ENCODE measurements around the gene IDH2. TPM values are rescaled to one million over a fixed set of nuclear protein-coding genes. Genes with fewer than 3 reads are reported as not detected.

IDH2 gene
- total and polyA plus RNA-seq, 2 experiments from 2014 or later, result 67.7 to 104 TPM

DNA sequence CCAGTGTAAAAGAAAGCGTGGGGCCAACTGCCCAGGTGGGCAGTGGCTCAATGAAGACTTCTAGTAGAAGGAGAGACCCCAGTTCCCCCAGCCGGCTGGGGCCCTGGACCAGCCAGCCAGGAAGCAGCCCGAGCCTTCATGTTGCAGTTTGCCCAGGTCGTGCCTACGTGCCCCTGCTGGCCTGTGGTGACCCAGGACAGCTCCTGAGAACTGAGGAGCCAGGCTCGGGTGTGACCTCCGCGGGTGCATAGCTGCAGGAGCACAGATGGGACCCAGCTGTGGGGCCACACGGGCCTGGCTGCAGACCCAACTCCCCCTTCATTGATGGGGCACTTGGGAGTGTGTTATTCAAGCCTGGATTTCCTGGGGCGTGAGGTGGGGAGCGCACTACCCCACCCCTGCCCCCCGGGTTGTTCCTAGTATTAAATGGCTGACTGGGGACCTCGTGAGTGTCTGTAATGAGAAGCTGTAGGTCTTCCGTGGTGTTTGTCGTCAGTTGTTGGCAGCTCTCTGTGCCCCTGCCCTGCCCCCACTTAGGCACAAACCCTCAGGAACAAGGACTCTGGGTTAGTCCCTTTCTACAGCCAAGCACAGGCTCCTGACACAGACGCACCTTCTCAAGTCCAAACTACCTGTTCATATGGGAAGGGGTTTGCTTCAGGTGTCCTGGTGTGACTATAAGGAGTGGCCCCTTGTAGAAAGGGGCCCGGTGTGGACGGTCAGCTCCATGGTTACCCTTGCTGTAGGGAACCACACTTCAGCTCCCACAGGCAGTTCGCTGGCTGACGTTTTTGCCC, 39.1 kb downstream of the IDH2 start:
- no peak overlapping the region for H3K9ac ChIP-seq
- no peaks in the 10 kb centered on the region for H3F3A ChIP-seq (ENCODE audit: insufficient read depth)
- H3K36me3 ChIP-seq (ENCODE audit: low read depth), result no peaks in the 10 kb centered on the region
- DNase-seq, result no peak
- H3K9me3 ChIP-seq (ENCODE audit: low read depth), result no peaks in the 10 kb centered on the region
- TF ChIP-seq EZH2phosphoT487 (IDR thresholded peaks at IDR 0.05; ENCODE audit: insufficient read depth, low read depth) (no peak), EZH2 (IDR thresholded peaks at IDR 0.05; ENCODE audit: insufficient read depth, poor library complexity, severe bottlenecking) (no peak)
- no peak overlapping the region for H3K27ac ChIP-seq
- no peak overlapping the region for H3K4me3 ChIP-seq
- H2AFZ ChIP-seq, result no peak overlapping the region
- in situ Hi-C loops (cut with MboI), result loop anchor here (25.0 kb wide), 1 partner anchor 301 kb away; the partner anchor contains the start of gene MESP1
- no peaks in the 10 kb centered on the region; the same call in 1 of the 2 replicates for H3K79me2 ChIP-seq (ENCODE audit: insufficient read depth)
- no peaks in the 10 kb centered on the region for H3K9me2 ChIP-seq (ENCODE audit: insufficient read depth)
- no peaks in the 10 kb centered on the region for H3K4me1 ChIP-seq (ENCODE audit: insufficient read depth)
- H3K27me3 ChIP-seq (replicated peaks; ENCODE audit: insufficient read depth), result no peaks in the 10 kb centered on the region
- H4K20me1 ChIP-seq (ENCODE audit: insufficient read depth), result no peaks in the 10 kb centered on the region
- WGBS, 2 experiments (ENCODE audit: low coverage in 1 of 2, low lambda C conversion rate in 2 of 2, missing lambda C conversion rate in 2 of 2), result 62 to 65% methylated on average over 19 to 20 of the region's 20 CpGs
- no peak overlapping the region for H3K4me2 ChIP-seq (ENCODE audit: unreplicated experiment)

DNA sequence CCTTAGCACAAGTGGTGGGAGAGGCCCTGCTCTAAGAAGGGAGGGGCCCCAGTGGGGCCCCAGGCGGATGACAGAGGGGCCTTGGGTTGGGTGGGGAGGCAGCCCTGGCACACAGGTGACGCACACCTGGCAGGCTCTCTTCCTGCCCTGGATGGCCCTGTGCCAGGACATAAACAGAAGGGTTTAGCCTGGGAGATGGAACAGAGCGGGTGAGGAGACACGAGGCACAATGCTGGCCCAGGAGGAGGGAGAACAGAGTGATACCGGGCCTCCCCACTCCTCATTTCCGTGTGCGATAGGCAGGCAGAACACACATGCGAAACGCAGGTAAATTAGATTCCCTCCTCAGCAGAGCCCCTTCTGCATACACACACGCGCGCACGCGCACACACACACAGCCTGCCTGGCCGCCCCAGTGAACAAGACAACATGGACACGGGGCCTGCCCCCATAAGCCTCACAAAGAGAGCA, 39.8 kb downstream of the IDH2 start:
- Histone ChIP-seq H4K20me1 (ENCODE audit: insufficient read depth) (no peaks in the 10 kb centered on the region), H3K4me1 (ENCODE audit: insufficient read depth) (no peaks in the 10 kb centered on the region), H3K4me2 (ENCODE audit: unreplicated experiment) (no peak overlapping the region), H3K4me3 (no peak overlapping the region), H3K9me3 (ENCODE audit: low read depth) (no peaks in the 10 kb centered on the region), H2AFZ (no peak overlapping the region), H3K36me3 (ENCODE audit: low read depth) (no peaks in the 10 kb centered on the region), H3K27me3 (replicated peaks; ENCODE audit: insufficient read depth) (no peaks in the 10 kb centered on the region), H3K27ac (no peak overlapping the region), H3K9me2 (ENCODE audit: insufficient read depth) (no peaks in the 10 kb centered on the region), H3K9ac (no peak overlapping the region), H3K79me2 (ENCODE audit: insufficient read depth) (peaks cover 3% of the 10 kb centered on the region; the same call in 1 of the 2 replicates), H3F3A (ENCODE audit: insufficient read depth) (no peaks in the 10 kb centered on the region)
- TF ChIP-seq EZH2phosphoT487 (IDR thresholded peaks at IDR 0.05; ENCODE audit: insufficient read depth, low read depth), result no peak
- no peak for TF ChIP-seq EZH2 (IDR thresholded peaks at IDR 0.05; ENCODE audit: insufficient read depth, poor library complexity, severe bottlenecking)
- in situ Hi-C loops (cut with MboI), result loop anchor here (25.0 kb wide), 1 partner anchor 300 kb away; the partner anchor contains the start of gene MESP1
- 86% methylated on average over 16 of the region's 16 CpGs for WGBS, 2 experiments (ENCODE audit: low coverage in 1 of 2, low lambda C conversion rate in 2 of 2, missing lambda C conversion rate in 2 of 2)
- no peak for DNase-seq

DNA sequence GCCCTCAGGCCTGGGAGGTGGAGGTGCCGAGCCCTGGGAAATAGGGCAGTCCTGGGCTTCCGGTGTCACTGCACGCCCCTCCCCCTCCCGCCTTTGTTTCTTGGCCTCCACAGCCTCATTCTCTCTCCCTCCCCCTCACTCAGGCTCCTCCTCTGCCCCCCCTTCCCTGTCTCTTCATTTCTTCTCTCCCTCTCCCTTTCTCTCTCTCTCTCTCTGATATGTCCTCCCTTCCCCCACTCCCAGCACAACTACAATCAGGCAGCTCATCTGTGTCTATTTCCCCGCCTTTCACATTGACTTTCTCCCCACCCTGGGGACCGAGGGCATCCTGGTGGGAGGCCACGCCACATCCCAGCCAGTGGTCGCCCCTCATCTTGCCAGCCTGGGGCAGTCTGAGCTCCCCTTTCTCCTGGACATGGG, 40.2 kb downstream of the IDH2 start:
- Histone ChIP-seq H3F3A (ENCODE audit: insufficient read depth) (no peaks in the 10 kb centered on the region), H3K4me3 (no peak overlapping the region)
- 69 to 87% methylated on average over 4 to 8 of the region's 8 CpGs for WGBS, 2 experiments (ENCODE audit: low coverage in 1 of 2, low lambda C conversion rate in 2 of 2, missing lambda C conversion rate in 2 of 2)

DNA sequence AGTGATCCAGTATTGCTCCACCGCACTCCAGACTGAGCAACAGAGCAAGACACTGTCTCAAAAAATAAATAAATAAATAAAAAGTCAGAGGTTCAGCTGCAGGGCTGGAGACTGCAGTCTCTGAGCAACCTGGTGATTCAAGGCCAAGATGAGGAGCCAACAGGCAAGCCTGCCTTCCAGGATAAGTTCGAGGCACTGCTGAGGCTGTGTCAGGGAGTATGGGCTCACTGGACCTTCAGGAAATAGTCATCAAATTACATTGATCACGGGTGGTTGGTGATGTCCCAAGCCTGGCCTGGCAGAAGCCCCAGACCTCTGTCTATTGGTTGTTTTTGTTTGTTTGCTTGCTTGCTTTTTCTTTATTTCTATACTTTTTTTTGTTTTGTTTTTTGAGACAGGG, 41.5 kb downstream of the IDH2 start:
- H3K4me2 ChIP-seq (ENCODE audit: unreplicated experiment), result no peak overlapping the region
- in situ Hi-C loops (cut with MboI), result loop anchor here (25.0 kb wide), 1 partner anchor 298 kb away; the partner anchor contains the start of gene MESP1
- H2AFZ ChIP-seq, result no peak overlapping the region
- peak; percentile 47 for DNase-seq
- no peaks in the 10 kb centered on the region for H4K20me1 ChIP-seq (ENCODE audit: insufficient read depth)
- no peaks in the 10 kb centered on the region for H3F3A ChIP-seq (ENCODE audit: insufficient read depth)
- 63 to 77% methylated on average over 3 of the region's 3 CpGs for WGBS, 2 experiments (ENCODE audit: low coverage in 1 of 2, low lambda C conversion rate in 2 of 2, missing lambda C conversion rate in 2 of 2)
- no peak overlapping the region for H3K4me3 ChIP-seq
- H3K27ac ChIP-seq, result no peak overlapping the region
- no peaks in the 10 kb centered on the region for H3K9me2 ChIP-seq (ENCODE audit: insufficient read depth)
- H3K79me2 ChIP-seq (ENCODE audit: insufficient read depth), result peaks cover 4% of the 10 kb centered on the region; the same call in 1 of the 2 replicates
- H3K36me3 ChIP-seq (ENCODE audit: low read depth), result no peaks in the 10 kb centered on the region
- TF ChIP-seq EZH2phosphoT487 (IDR thresholded peaks at IDR 0.05; ENCODE audit: insufficient read depth, low read depth) (no peak), EZH2 (IDR thresholded peaks at IDR 0.05; ENCODE audit: insufficient read depth, poor library complexity, severe bottlenecking) (no peak)
- H3K9ac ChIP-seq, result no peak overlapping the region
- no peaks in the 10 kb centered on the region for H3K9me3 ChIP-seq (ENCODE audit: low read depth)
- no peaks in the 10 kb centered on the region for H3K4me1 ChIP-seq (ENCODE audit: insufficient read depth)
- no peaks in the 10 kb centered on the region for H3K27me3 ChIP-seq (replicated peaks; ENCODE audit: insufficient read depth)

More for the DNA sequence above, 40.2 kb downstream of the IDH2 start:
- Histone ChIP-seq H3K27ac (no peak overlapping the region), H3K9ac (no peak overlapping the region), H3K4me2 (ENCODE audit: unreplicated experiment) (no peak overlapping the region), H3K36me3 (ENCODE audit: low read depth) (no peaks in the 10 kb centered on the region), H3K9me3 (ENCODE audit: low read depth) (no peaks in the 10 kb centered on the region), H3K4me1 (ENCODE audit: insufficient read depth) (no peaks in the 10 kb centered on the region), H3K9me2 (ENCODE audit: insufficient read depth) (no peaks in the 10 kb centered on the region), H4K20me1 (ENCODE audit: insufficient read depth) (no peaks in the 10 kb centered on the region), H2AFZ (no peak overlapping the region), H3K79me2 (ENCODE audit: insufficient read depth) (peaks cover 3% of the 10 kb centered on the region; the same call in 1 of the 2 replicates), H3K27me3 (replicated peaks; ENCODE audit: insufficient read depth) (no peaks in the 10 kb centered on the region)
- in situ Hi-C loops (cut with MboI), result loop anchor here (25.0 kb wide), 1 partner anchor 300 kb away; the partner anchor contains the start of gene MESP1
- TF ChIP-seq EZH2phosphoT487 (IDR thresholded peaks at IDR 0.05; ENCODE audit: insufficient read depth, low read depth) (no peak), EZH2 (IDR thresholded peaks at IDR 0.05; ENCODE audit: insufficient read depth, poor library complexity, severe bottlenecking) (no peak)
- DNase-seq, result no peak
